GM19328 (cell line): ENCODE measurements around the gene CHN1.

ENCODE experiments used
- ATAC-seq: cut with Tn5 transposase; IDR thresholded peaks from one replicate; pipeline ENCODE4 v1.9.1; 2021; ENCODE audit warnings: mild to moderate bottlenecking, moderate library complexity; ENCODE audit not compliant: unreplicated experiment

CHN1 gene

GRCh38 chr2:174877751-174878150 lies 127.4 kb downstream of the CHN1 start:
- ATAC-seq = no peak

- no peak for ATAC-seq
Observed at GRCh38 chr2:174877301-174877700, 127.9 kb downstream of the CHN1 start.

GRCh38 chr2:174874085-174874484 lies 131.1 kb downstream of the CHN1 start:
- ATAC-seq = no peak

- no peak for ATAC-seq
Observed at GRCh38 chr2:174873471-174873870, 131.7 kb downstream of the CHN1 start.

- ATAC-seq = no peak
Observed at GRCh38 chr2:174870787-174871186, 134.4 kb downstream of the CHN1 start.

GRCh38 chr2:174868878-174869277 lies 136.3 kb downstream of the CHN1 start:
- ATAC-seq = no peak

- no peak for ATAC-seq
Observed at GRCh38 chr2:174866421-174866820, 138.8 kb downstream of the CHN1 start.

- ATAC-seq = no peak
Observed at GRCh38 chr2:174863183-174863582, 142.0 kb downstream of the CHN1 start.

GRCh38 chr2:174859563-174860169 lies 145.5 kb downstream of the CHN1 start:
- ATAC-seq = no peak

- ATAC-seq = no peak
Observed at GRCh38 chr2:174858745-174859144, 146.4 kb downstream of the CHN1 start.

- no peak for ATAC-seq
Observed at GRCh38 chr2:174856447-174856846, 148.7 kb downstream of the CHN1 start.

- no peak for ATAC-seq
Observed at GRCh38 chr2:174846941-174847938, 157.9 kb downstream of the CHN1 start.

- ATAC-seq = no peak
Observed at GRCh38 chr2:174846218-174846617, 159.0 kb downstream of the CHN1 start.

GRCh38 chr2:174844295-174844708 lies 160.9 kb downstream of the CHN1 start:
- no peak for ATAC-seq

- ATAC-seq = no peak
Observed at GRCh38 chr2:174842496-174842895, 162.7 kb downstream of the CHN1 start.

GRCh38 chr2:174841936-174842335 lies 163.2 kb downstream of the CHN1 start:
- no peak for ATAC-seq

GRCh38 chr2:174841350-174841749 lies 163.8 kb downstream of the CHN1 start:
- no peak for ATAC-seq

- ATAC-seq = no peak
Observed at GRCh38 chr2:174840436-174840835, 164.7 kb downstream of the CHN1 start.

GRCh38 chr2:174839662-174840061 lies 165.5 kb downstream of the CHN1 start:
- no peak for ATAC-seq

GRCh38 chr2:174836995-174837390 lies 168.2 kb downstream of the CHN1 start:
- ATAC-seq = no peak

GRCh38 chr2:174836377-174836994 lies 168.7 kb downstream of the CHN1 start:
- no peak for ATAC-seq

GRCh38 chr2:174835797-174836255 lies 169.4 kb downstream of the CHN1 start:
- no peak for ATAC-seq
